ENCODE data around the gene ZBTB1.

ZBTB1 gene

GRCh38 chr14:64572386-64573104 is 68.0 kb downstream of the ZBTB1 start:
- DNase-seq, result no peak

GRCh38 chr14:64573109-64573508 is 68.5 kb downstream of the ZBTB1 start:
- no peak for DNase-seq

All from T-helper 2 cell (primary cell).